KMS-11 (cell line): ENCODE data around the gene TSSK3.

Source experiments
- H2AFZ ChIP-seq: fragments of 200-600 bp; sonication (generic); 2 replicates; pipeline ENCODE4 v1.6.1; 2016; ENCODE audit warnings: antibody characterized with exemption, mixed run types, low read depth
- H3K27ac ChIP-seq: fragments of 200-600 bp; sonication (generic); 2 replicates; pipeline ENCODE4 v1.6.1; 2016; ENCODE audit warnings: mild to moderate bottlenecking, mixed run types
- H3K27me3 ChIP-seq: fragments of 200-600 bp; sonication (generic); 2 replicates; pipeline ENCODE4 v1.6.1; 2017; ENCODE audit warnings: mild to moderate bottlenecking, low read depth, mixed run types, moderate library complexity; ENCODE audit not compliant: insufficient read depth
- H3K36me3 ChIP-seq: fragments of 200-600 bp; sonication (generic); 2 replicates; pipeline ENCODE4 v1.6.1; 2017; ENCODE audit warnings: mild to moderate bottlenecking, mixed run types; ENCODE audit not compliant: insufficient read depth
- H3K4me1 ChIP-seq: fragments of 200-600 bp; sonication (generic); 2 replicates; pipeline ENCODE4 v1.6.1; 2016; ENCODE audit warnings: mild to moderate bottlenecking, low read depth, mixed run types; ENCODE audit not compliant: poor library complexity, severe bottlenecking
- H3K4me2 ChIP-seq: fragments of 200-600 bp; sonication (generic); 2 replicates; pipeline ENCODE4 v1.7.0; 2016; ENCODE audit warnings: mild to moderate bottlenecking, mixed run types
- H3K4me3 ChIP-seq: fragments of 200-600 bp; sonication (generic); IDR thresholded peaks from 2 replicates; pipeline ENCODE4 v1.6.1; 2017; ENCODE audit warnings: low read depth, low read length, mixed read lengths; ENCODE audit not compliant: insufficient read depth
- H3K79me2 ChIP-seq: fragments of 200-600 bp; sonication (generic); 2 replicates; pipeline ENCODE4 v1.6.1; 2016; ENCODE audit warnings: low read depth, mixed run types; ENCODE audit not compliant: insufficient read depth
- H3K9ac ChIP-seq: fragments of 200-600 bp; sonication (generic); 2 replicates; pipeline ENCODE4 v1.6.1; 2016; ENCODE audit warnings: mild to moderate bottlenecking, mixed run types
- H4K20me1 ChIP-seq: fragments of 200-600 bp; sonication (generic); 2 replicates; pipeline ENCODE4 v1.6.1; 2016; ENCODE audit warnings: mild to moderate bottlenecking, mixed run types; ENCODE audit not compliant: insufficient read depth
- TF ChIP-seq, protein P1 (sequence below): fragments of 200-600 bp; sonication (generic); conservative IDR thresholded peaks from 2 replicates; pipeline ENCODE4 v1.6.1; 2017; ENCODE audit warnings: low read depth, mild to moderate bottlenecking, antibody characterized with exemption, low read length, moderate library complexity, mixed read lengths

The TSSK3 gene

DNA sequence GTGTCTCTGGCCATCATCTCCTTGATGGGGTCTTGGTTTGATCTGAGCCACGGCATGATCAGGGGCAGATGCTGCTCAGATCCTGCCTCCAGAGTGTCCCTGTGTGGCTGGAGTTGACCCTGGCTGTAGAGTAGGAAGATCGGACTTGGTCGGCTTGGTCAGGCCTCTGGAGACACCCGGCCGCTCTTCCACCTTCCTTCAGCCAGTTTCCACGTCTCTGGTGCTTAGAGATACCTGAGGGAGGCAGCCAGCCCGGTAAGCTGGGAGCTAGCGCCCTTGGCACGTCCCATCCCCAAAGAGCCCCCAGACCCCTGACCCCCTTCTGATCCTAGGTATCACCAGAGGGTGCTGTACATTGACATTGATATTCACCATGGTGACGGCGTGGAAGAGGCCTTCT is 35.1 kb upstream of the TSSK3 start:
- no peak overlapping the region for H3K4me3 ChIP-seq
- peaks cover 26% of the 10 kb centered on the region for H3K4me1 ChIP-seq
- no peaks in the 10 kb centered on the region for H3K79me2 ChIP-seq
- TF ChIP-seq, protein P1, sequence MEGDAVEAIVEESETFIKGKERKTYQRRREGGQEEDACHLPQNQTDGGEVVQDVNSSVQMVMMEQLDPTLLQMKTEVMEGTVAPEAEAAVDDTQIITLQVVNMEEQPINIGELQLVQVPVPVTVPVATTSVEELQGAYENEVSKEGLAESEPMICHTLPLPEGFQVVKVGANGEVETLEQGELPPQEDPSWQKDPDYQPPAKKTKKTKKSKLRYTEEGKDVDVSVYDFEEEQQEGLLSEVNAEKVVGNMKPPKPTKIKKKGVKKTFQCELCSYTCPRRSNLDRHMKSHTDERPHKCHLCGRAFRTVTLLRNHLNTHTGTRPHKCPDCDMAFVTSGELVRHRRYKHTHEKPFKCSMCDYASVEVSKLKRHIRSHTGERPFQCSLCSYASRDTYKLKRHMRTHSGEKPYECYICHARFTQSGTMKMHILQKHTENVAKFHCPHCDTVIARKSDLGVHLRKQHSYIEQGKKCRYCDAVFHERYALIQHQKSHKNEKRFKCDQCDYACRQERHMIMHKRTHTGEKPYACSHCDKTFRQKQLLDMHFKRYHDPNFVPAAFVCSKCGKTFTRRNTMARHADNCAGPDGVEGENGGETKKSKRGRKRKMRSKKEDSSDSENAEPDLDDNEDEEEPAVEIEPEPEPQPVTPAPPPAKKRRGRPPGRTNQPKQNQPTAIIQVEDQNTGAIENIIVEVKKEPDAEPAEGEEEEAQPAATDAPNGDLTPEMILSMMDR = no peak
- H2AFZ ChIP-seq = no peak overlapping the region
- no peaks in the 10 kb centered on the region for H3K27me3 ChIP-seq
- no peak overlapping the region for H3K27ac ChIP-seq
- H3K36me3 ChIP-seq = no peaks in the 10 kb centered on the region; the same call in 1 of the 2 replicates
- H4K20me1 ChIP-seq = no peaks in the 10 kb centered on the region
- H3K9ac ChIP-seq = no peak overlapping the region
- no peak overlapping the region for H3K4me2 ChIP-seq

DNA sequence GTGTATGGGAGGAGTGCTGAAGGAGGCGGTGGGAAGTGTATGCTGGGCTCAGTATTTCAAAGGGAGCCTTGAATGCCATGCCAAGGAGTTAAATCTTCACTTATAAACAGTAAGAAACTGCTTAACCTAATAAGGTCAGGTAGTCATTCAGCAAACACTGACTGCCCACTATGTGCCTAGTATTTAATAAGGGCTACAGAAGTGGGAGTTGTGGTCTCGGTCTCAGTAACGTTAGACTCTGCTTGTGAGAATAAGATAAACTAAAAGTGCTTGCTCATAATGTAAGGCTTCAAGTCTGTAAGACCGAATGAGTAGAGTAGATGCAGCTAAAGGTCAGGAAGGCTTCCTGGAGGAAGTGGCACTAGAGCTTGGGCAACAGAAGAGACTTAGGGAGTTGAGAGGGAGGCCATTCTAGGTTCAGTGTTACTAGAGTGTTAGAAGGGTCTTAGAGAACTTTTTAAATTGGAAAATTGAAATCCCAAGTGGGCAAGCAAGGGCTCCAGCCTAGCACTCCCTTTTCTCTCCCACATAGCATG is 32.3 kb upstream of the TSSK3 start:
- no peak overlapping the region for H3K4me3 ChIP-seq
- H3K36me3 ChIP-seq = no peaks in the 10 kb centered on the region; the same call in 1 of the 2 replicates
- H3K4me1 ChIP-seq = peaks cover 31% of the 10 kb centered on the region
- no peaks in the 10 kb centered on the region for H3K27me3 ChIP-seq
- no peak overlapping the region for H3K4me2 ChIP-seq
- H2AFZ ChIP-seq = no peak overlapping the region
- TF ChIP-seq, protein P1 = no peak
- H3K9ac ChIP-seq = no peak overlapping the region
- H4K20me1 ChIP-seq = no peaks in the 10 kb centered on the region
- H3K27ac ChIP-seq = no peak overlapping the region
- H3K79me2 ChIP-seq = no peaks in the 10 kb centered on the region

DNA sequence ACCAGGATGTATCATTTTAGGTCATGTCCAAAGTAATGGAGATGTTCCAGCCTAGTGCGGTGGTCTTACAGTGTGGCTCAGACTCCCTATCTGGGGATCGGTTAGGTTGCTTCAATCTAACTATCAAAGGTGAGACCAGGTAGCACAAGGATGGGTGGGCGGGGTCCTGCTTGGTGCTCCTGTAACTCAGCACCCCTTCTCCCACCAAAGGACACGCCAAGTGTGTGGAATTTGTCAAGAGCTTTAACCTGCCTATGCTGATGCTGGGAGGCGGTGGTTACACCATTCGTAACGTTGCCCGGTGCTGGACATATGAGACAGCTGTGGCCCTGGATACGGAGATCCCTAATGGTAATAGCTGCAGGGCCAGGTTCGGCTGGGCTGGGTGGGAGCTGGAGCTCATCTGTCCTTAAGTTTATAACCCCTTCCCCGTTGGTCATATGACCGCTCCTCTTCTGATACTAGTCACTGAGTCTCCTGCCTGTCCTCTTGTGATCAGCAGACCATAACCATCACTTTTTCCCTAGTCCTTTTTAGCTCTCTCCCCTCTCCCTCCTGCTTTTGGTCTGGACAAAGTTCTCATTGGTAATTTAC is 31.7 kb upstream of the TSSK3 start:
- Histone ChIP-seq H3K36me3 (no peaks in the 10 kb centered on the region; the same call in 1 of the 2 replicates), H2AFZ (no peak overlapping the region)
- TF ChIP-seq, protein P1 = no peak

DNA sequence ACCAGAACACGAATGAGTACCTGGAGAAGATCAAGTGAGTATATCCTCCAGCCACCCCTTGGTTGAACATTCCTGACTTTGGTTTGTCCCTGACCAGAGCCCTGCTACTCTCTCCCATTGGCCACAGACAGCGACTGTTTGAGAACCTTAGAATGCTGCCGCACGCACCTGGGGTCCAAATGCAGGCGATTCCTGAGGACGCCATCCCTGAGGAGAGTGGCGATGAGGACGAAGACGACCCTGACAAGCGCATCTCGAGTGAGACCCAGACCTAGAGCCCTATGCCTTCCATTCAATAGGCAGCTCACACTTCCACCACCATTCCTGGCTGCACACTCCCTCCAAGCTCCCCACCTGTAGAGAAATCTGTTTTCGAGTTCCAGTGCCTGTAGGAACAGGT is 30.8 kb upstream of the TSSK3 start:
- Histone ChIP-seq H3K9ac (no peak overlapping the region), H2AFZ (no peak overlapping the region), H3K4me3 (no peak overlapping the region), H3K27me3 (no peaks in the 10 kb centered on the region), H3K27ac (no peak overlapping the region), H3K4me1 (peaks cover 31% of the 10 kb centered on the region), H3K36me3 (no peaks in the 10 kb centered on the region; the same call in 1 of the 2 replicates), H3K79me2 (no peaks in the 10 kb centered on the region), H3K4me2 (no peak overlapping the region), H4K20me1 (no peaks in the 10 kb centered on the region)
- TF ChIP-seq, protein P1 = no peak

More for the DNA sequence above, 31.7 kb upstream of the TSSK3 start:
- H3K27me3 ChIP-seq = no peaks in the 10 kb centered on the region
- no peak overlapping the region for H3K4me2 ChIP-seq
- H3K27ac ChIP-seq = no peak overlapping the region
- no peak overlapping the region for H3K9ac ChIP-seq
- H3K4me3 ChIP-seq = no peak overlapping the region
- no peaks in the 10 kb centered on the region for H4K20me1 ChIP-seq
- no peaks in the 10 kb centered on the region for H3K79me2 ChIP-seq
- H3K4me1 ChIP-seq = peaks cover 27% of the 10 kb centered on the region
